Gastrocnemius medialis (tissue), 4 donors: ENCODE data around the gene ZMYND8. TPM values are rescaled to one million over a fixed set of nuclear protein-coding genes. Genes with fewer than 3 reads are reported as not detected.
A peak's percentile ranks its signal among the peaks of the same experiment; 100 is the strongest.
"Not testable (repeated sequence)": the region's sequence is repeated elsewhere in the genome, so short reads cannot be mapped to it uniquely, and the experiment has no call there.

ENCODE experiments used
- ATAC-seq, 2 donors: fragments of 150-250 bp; one replicate each; pipeline ENCODE4 v1.9.1; 2016
- DNase-seq, 2 donors: peaks; one replicate each; pipeline ENCODE4 v3.0.0-alpha.2; 2019
- H3K27ac ChIP-seq, 4 donors: fragments of 200-600 bp; sonication (generic); 1 replicate in 1 of 4; 2 replicates in 3 of 4; pipeline ENCODE4 v1.5.1; 2016 to 2018; ENCODE audit warnings: mild to moderate bottlenecking in 2 of 4, moderate library complexity in 1 of 4
- H3K27me3 ChIP-seq, 3 donors: fragments of 200-600 bp; sonication (generic) in 2 of 3; 1 replicate in 1 of 3; 2 replicates in 2 of 3; pipeline versions ENCODE4 v1.5.1 to v1.6.0; 2016 to 2019; ENCODE audit warnings: mild to moderate bottlenecking in 1 of 3, moderate library complexity in 1 of 3
- H3K36me3 ChIP-seq, 2 donors: fragments of 200-600 bp; sonication (generic) in 1 of 2; one replicate each; pipeline ENCODE4 v1.5.1; 2017 to 2018
- H3K4me1 ChIP-seq, 2 donors: fragments of 200-600 bp; sonication (generic) in 1 of 2; one replicate each; pipeline ENCODE4 v1.5.1; 2016 to 2017; ENCODE audit warnings: mild to moderate bottlenecking in 2 of 2
- H3K4me3 ChIP-seq, 4 donors: fragments of 200-600 bp; sonication (generic) in 3 of 4; 1 replicate in 1 of 4; 2 replicates in 3 of 4; pipeline ENCODE4 v1.5.1; 2016 to 2019; ENCODE audit warnings: mild to moderate bottlenecking in 2 of 4
- H3K9me3 ChIP-seq, 3 donors: fragments of 200-600 bp; sonication (generic) in 2 of 3; 1 replicate in 1 of 3; 2 replicates in 2 of 3; pipeline ENCODE4 v1.5.1; 2016 to 2019
- POLR2A ChIP-seq, 2 donors: fragments of 450-650 bp; IDR thresholded peaks; one replicate each; pipeline ENCODE4 v1.6.1; 2017; ENCODE audit warnings: antibody characterized with exemption in 2 of 2, mild to moderate bottlenecking in 2 of 2, moderate library complexity in 2 of 2
- in situ Hi-C, 4 donors: fragments of 200-750 bp; cut with MboI; loops; one replicate each; pipeline versions ENCODE4 v1.15.0 to v1.8.0; 2017; ENCODE audit warnings: low sequenced_read_pairs in 4 of 4
- intact Hi-C: fragments of 100-400 bp; cut with DNase I; formaldehyde crosslinking; loops from one replicate; pipeline ENCODE4 v1.15.1; 2023; ENCODE audit warnings: low total_unique reads
- total RNA-seq, 4 donors: library from RNA; depleted of rRNA; stranded (reverse); fragments of >200 nt; gene quantifications; one replicate each; pipeline versions ENCODE4 v1.1.0 to v1.2.3, GENCODE V29; 2016
- TF ChIP-seq, protein P1 (sequence below), 5 experiments: fragments of 450-650 bp in 3 of 5; fragments of 200-600 bp in 2 of 5; sonication (generic) in 2 of 5; IDR thresholded peaks in 4 of 5; conservative IDR thresholded peaks in 1 of 5; 1 replicate in 4 of 5; 2 replicates in 1 of 5; pipeline ENCODE4 v1.5.1; 2016 to 2019; ENCODE audit warnings: antibody characterized with exemption in 5 of 5, mild to moderate bottlenecking in 3 of 5, moderate library complexity in 3 of 5

The ZMYND8 gene
- total RNA-seq, 4 donors from 2014 or later, result 15.1 to 32.2 (median 19.7) TPM

DNA sequence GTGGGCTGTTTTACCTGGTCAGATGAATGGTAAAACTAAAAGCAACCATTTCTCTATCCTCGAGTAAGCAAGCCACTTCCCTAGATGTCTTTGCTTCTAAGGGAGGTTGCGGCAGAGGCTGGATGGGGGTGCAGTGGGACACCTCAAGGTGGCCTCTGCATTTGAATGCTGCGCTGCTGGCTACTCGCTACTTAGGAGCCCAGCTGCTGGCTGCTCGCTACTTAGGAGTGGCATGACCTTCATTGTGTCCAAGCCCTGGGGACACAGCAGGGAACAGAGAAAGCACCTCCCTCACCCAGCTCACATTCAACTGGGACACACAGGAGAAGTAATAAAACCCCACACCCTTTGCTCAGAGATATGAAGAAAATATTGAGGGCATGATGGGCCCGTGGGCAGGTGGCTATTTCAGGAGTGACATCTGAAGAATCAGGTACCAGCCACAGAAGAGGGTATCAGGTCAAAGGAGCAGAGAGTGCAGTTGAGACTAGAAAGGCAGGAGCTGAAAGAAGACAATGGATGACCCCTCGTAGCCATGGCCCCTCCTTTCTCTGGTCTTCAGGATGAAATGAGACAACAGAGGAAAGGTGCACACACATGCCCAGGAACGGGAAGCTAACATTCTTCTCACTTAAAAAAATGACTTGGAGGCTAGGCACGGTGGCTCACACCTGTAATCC lies 149.4 kb downstream of the ZMYND8 start:
- no peaks in the 10 kb centered on the region for H3K27me3 ChIP-seq
- H3K4me1 ChIP-seq, result peaks cover 0 to 3% of the 10 kb centered on the region in 2 donors
- peaks cover 0 to 36% of the 10 kb centered on the region in 2 donors for H3K36me3 ChIP-seq
- H3K4me3 ChIP-seq, result no peak overlapping the region
- in situ Hi-C loops, result no loop called here
- no peaks in the 10 kb centered on the region for H3K9me3 ChIP-seq
- no peak for TF ChIP-seq POLR2A (IDR thresholded peaks at IDR 0.05)
- TF ChIP-seq, protein P1, sequence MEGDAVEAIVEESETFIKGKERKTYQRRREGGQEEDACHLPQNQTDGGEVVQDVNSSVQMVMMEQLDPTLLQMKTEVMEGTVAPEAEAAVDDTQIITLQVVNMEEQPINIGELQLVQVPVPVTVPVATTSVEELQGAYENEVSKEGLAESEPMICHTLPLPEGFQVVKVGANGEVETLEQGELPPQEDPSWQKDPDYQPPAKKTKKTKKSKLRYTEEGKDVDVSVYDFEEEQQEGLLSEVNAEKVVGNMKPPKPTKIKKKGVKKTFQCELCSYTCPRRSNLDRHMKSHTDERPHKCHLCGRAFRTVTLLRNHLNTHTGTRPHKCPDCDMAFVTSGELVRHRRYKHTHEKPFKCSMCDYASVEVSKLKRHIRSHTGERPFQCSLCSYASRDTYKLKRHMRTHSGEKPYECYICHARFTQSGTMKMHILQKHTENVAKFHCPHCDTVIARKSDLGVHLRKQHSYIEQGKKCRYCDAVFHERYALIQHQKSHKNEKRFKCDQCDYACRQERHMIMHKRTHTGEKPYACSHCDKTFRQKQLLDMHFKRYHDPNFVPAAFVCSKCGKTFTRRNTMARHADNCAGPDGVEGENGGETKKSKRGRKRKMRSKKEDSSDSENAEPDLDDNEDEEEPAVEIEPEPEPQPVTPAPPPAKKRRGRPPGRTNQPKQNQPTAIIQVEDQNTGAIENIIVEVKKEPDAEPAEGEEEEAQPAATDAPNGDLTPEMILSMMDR (IDR thresholded peaks at IDR 0.05 in 4 of 5, conservative IDR thresholded peaks at IDR 0.05 in 1 of 5), result no peak
- DNase-seq (no peak), ATAC-seq (no peak)
- intact Hi-C loops, result loop anchor here (5.0 kb wide), 1 partner anchor 55 kb away; no protein-coding TSS in a partner anchor
- no peak overlapping the region for H3K27ac ChIP-seq

DNA sequence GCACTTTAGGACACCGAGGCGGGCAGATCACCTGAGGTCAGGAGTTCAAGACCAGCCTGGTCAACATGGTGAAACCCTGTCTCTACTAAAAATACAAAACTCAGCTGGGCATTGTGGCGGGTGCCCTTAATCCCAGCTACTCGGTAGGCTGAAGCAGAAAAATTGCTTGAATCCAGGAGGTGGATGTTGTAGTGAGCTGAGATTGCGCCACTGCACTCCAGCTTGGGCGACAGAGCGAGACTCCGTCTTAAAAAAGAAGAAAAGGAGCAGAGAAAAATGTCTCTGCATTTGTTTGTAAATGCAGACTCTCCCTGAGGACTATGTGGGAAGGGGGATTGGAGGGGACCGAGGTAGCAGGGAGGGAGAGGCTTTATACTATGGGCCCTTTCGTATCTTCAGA lies 149.9 kb downstream of the ZMYND8 start:
- ATAC-seq, DNase-seq, H3K27ac ChIP-seq, H3K4me3 ChIP-seq, H3K9me3 ChIP-seq, in situ Hi-C loops, H3K4me1 ChIP-seq, H3K27me3 ChIP-seq: not testable (repeated sequence)
- intact Hi-C loops, result loop anchor here (5.0 kb wide), 1 partner anchor 56 kb away; no protein-coding TSS in a partner anchor
- peaks cover 0 to 31% of the 10 kb centered on the region in 2 donors for H3K36me3 ChIP-seq

DNA sequence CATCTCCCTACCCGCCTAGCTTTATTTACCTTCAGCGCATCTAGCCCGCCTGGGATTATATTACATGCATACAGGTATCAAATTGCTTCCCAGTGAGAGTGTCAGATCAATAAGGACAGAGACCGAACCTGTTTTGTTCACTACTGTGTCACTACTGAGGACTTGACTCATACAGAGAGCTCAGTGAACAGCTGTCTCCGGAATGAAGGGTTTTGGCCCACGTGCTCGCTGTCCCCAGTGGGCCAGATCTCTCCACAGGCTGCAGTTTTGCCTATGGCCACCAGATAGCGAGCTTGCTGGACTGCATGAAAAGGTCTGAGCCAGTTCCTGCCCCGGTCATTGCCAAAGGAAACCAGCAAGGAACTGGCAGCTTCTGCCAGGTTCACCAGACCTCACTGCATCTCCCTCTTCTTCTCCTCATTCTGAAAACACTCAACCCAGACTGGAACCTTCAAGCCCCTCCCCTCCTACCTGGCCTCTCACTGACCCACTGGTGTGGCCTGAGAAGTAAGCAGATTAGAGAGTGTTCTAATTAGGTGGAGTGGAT lies 150.8 kb downstream of the ZMYND8 start:
- in situ Hi-C loops, result no loop called here

DNA sequence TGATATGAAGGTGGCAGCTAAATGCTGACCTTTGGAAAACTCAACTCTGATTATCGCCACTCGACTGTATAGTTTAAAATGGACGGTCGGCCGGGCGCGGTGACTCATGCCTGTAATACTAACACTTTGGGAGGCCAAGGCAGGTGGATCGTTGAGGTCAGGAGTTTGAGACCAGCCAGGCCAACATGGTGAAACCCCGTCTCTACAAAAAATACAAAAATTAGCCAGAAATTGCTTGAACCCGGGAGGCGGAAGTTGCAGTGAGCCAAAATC lies 151.7 kb downstream of the ZMYND8 start:
- H3K4me3 ChIP-seq, ATAC-seq, DNase-seq, H3K27ac ChIP-seq, in situ Hi-C loops, H3K4me1 ChIP-seq, H3K27me3 ChIP-seq, H3K9me3 ChIP-seq: not testable (repeated sequence)
- H3K36me3 ChIP-seq, result peaks cover 0 to 13% of the 10 kb centered on the region in 2 donors
- intact Hi-C loops, result loop anchor here (1.0 to 5.0 kb wide), 3 partner anchors 58 to 416 kb away; no protein-coding TSS in a partner anchor

More for the DNA sequence above, 150.8 kb downstream of the ZMYND8 start:
- H3K4me3 ChIP-seq, result no peak overlapping the region
- H3K27me3 ChIP-seq, result no peaks in the 10 kb centered on the region
- H3K36me3 ChIP-seq, result peaks cover 0 to 22% of the 10 kb centered on the region in 2 donors
- H3K4me1 ChIP-seq, result peaks cover 0 to 3% of the 10 kb centered on the region in 2 donors
- DNase-seq, result peak; percentile 59 to 84
- H3K9me3 ChIP-seq, result no peaks in the 10 kb centered on the region
- TF ChIP-seq, protein P1 (IDR thresholded peaks at IDR 0.05 in 4 of 5, conservative IDR thresholded peaks at IDR 0.05 in 1 of 5), result peak; percentile 62 to 74 (median 66)
- TF ChIP-seq POLR2A (IDR thresholded peaks at IDR 0.05), result no peak
- peak; percentile 91 to 93 for ATAC-seq
- intact Hi-C loops, result loop anchor here (1.0 to 5.0 kb wide), 3 partner anchors 57 to 415 kb away; no protein-coding TSS in a partner anchor
- peak overlapping the region in 1 of 4 donors; percentile 47 for H3K27ac ChIP-seq

DNA sequence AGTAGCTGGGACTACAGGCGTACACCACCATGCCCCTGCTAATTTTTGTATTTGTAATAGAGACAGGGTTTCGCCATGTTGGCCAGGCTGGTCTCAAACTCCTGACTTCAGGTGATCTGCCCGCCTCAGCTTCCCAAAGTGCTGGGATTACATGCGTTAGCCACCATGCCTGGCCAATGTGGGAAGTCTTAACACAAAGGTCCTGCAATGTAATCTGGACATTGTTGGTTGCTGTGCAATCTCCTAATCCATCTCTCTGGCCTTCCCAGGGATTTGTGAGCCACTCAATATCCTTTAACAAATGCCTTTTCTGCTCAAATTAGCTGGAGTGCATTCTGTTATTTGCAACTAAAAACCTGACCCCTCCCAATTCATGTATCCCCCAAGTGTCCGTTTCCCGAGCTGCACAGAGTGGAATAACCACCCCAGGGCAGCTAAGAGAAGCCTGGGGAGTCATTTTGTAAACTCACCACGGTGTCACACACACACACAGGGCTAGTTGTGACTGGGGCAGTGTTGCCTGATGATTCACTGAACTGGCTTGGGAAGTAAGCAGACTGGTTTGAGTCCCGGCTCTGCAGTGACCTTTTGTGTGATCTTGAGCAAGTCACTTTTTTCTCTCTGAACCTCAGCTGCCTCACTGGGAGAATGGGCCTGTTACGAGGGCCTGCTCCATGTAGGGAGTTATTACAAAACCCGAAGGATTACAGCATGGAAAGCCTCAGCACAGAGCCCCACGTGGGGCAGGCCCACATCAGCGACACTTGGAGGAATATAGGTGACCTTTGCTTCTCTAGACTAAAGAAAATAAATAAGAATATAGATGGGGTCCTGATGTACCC lies 152.3 kb downstream of the ZMYND8 start:
- ATAC-seq, result no peak
- no peak overlapping the region for H3K4me3 ChIP-seq
- H3K27me3 ChIP-seq, result no peaks in the 10 kb centered on the region
- DNase-seq, result no peak
- TF ChIP-seq, protein P1 (IDR thresholded peaks at IDR 0.05 in 4 of 5, conservative IDR thresholded peaks at IDR 0.05 in 1 of 5), result no peak
- TF ChIP-seq POLR2A (IDR thresholded peaks at IDR 0.05), result no peak
- in situ Hi-C loops, result no loop called here
- peaks cover 0 to 7% of the 10 kb centered on the region in 2 donors for H3K36me3 ChIP-seq
- peaks cover 0 to 3% of the 10 kb centered on the region in 2 donors for H3K4me1 ChIP-seq
- intact Hi-C loops, result loop anchor here (2.0 kb wide), 1 partner anchor 417 kb away; no protein-coding TSS in a partner anchor
- no peaks in the 10 kb centered on the region for H3K9me3 ChIP-seq
- H3K27ac ChIP-seq, result no peak overlapping the region
